Measurements from ENCODE around the gene IL32.
"Not testable (repeated sequence)": the region's sequence is repeated elsewhere in the genome, so short reads cannot be mapped to it uniquely, and the experiment has no call there.

IL32 gene

GRCh38 chr16:3075523-3075915, 10.1 kb downstream of the IL32 start:
- ChIA-PET CTCF (interaction anchor here (1.1 to 1.7 kb wide), 4 partner anchors 9 to 54 kb away, joined by 3 to 6 read pairs (median 3); no protein-coding TSS in a partner anchor), POLR2A (interaction anchor here (1.1 kb wide), 1 partner anchor 54 kb away, joined by 4 read pairs; no protein-coding TSS in a partner anchor)
- Histone ChIP-seq H3K4me1 (ENCODE audit: control insufficient read depth, insufficient read depth, low read length) (no peaks in the 10 kb centered on the region), H3K27ac (ENCODE audit: extremely low read depth, low read depth, low read length) (no peak overlapping the region), H3K9me3 (ENCODE audit: control insufficient read depth, insufficient read depth, low read depth, low read length) (no peaks in the 10 kb centered on the region), H3K4me3 (ENCODE audit: low read depth, low read length) (no peak overlapping the region), H3K36me3 (ENCODE audit: control insufficient read depth in 2 of 2, insufficient read depth in 1 of 2, low read length in 2 of 2) (no peaks in the 10 kb centered on the region)
- TF ChIP-seq ZNF580 (tag by site-specific recombination; IDR thresholded peaks at IDR 0.05), result no peak
- no peak for TF ChIP-seq ZNF548 (tag by site-specific recombination; IDR thresholded peaks at IDR 0.05)
- no peak for TF ChIP-seq ZNF521 (tag by site-specific recombination; IDR thresholded peaks at IDR 0.05)
- no peak for TF ChIP-seq ZBTB8A (tag by site-specific recombination; IDR thresholded peaks at IDR 0.05)
- no peak for TF ChIP-seq ZNF670 (tag by site-specific recombination; IDR thresholded peaks at IDR 0.05; ENCODE audit: low read depth)
- no peak for TF ChIP-seq KLF16 (tag by site-specific recombination; IDR thresholded peaks at IDR 0.05)

GRCh38 chr16:3075946-3076345, 10.5 kb downstream of the IL32 start:
- H3K27ac ChIP-seq (ENCODE audit: extremely low read depth, low read depth, low read length); H3K9me3 ChIP-seq (ENCODE audit: control insufficient read depth, insufficient read depth, low read depth, low read length); POLR2A ChIA-PET; H3K4me1 ChIP-seq (ENCODE audit: control insufficient read depth, insufficient read depth, low read length); H3K4me3 ChIP-seq (ENCODE audit: low read depth, low read length); H3K36me3 ChIP-seq (ENCODE audit: control insufficient read depth in 2 of 2, insufficient read depth in 1 of 2, low read length in 2 of 2): not testable (repeated sequence)
- CTCF ChIA-PET, result interaction anchor here (1.0 to 1.7 kb wide), 4 partner anchors 10 to 44 kb away, joined by 3 to 6 read pairs (median 4); no protein-coding TSS in a partner anchor

GRCh38 chr16:3076577-3076976, 11.1 kb downstream of the IL32 start:
- no peak overlapping the region for H3K4me3 ChIP-seq (ENCODE audit: low read depth, low read length)
- ChIA-PET POLR2A (no interaction called here), CTCF (interaction anchor here (0.6 to 1.7 kb wide), 3 partner anchors 18 to 133 kb away, joined by 3 to 5 read pairs (median 3); no protein-coding TSS in a partner anchor)

More at GRCh38 chr16:3076577-3076976, 11.1 kb downstream of the IL32 start:
- no peak for TF ChIP-seq HOXC10 (CRISPR knock-in tag; IDR thresholded peaks at IDR 0.05)
- TF ChIP-seq ZNF692 (tag by site-specific recombination; IDR thresholded peaks at IDR 0.05), result no peak
- TF ChIP-seq HOXA7 (CRISPR knock-in tag; IDR thresholded peaks at IDR 0.05; ENCODE audit: borderline replicate concordance), result no peak
- no peak for TF ChIP-seq ZNF664 (tag by site-specific recombination; IDR thresholded peaks at IDR 0.05)
- no peak for TF ChIP-seq ZNF513 (tag by site-specific recombination; IDR thresholded peaks at IDR 0.05)
- no peak for TF ChIP-seq ZNF629 (tag by site-specific recombination; IDR thresholded peaks at IDR 0.05)
- TF ChIP-seq RBAK (tag by site-specific recombination; IDR thresholded peaks at IDR 0.05), result no peak
- TF ChIP-seq SCRT2 (tag by site-specific recombination; IDR thresholded peaks at IDR 0.05), result no peak
- TF ChIP-seq GLI4 (tag by site-specific recombination; IDR thresholded peaks at IDR 0.05), result no peak
- no peak for TF ChIP-seq ZNF777 (tag by site-specific recombination; IDR thresholded peaks at IDR 0.05; ENCODE audit: borderline replicate concordance)
- TF ChIP-seq ZBTB8A (tag by site-specific recombination; IDR thresholded peaks at IDR 0.05), result no peak
- TF ChIP-seq ZNF658 (tag by site-specific recombination; IDR thresholded peaks at IDR 0.05), result no peak
- no peak for TF ChIP-seq ZBTB1 (tag by site-specific recombination; IDR thresholded peaks at IDR 0.05)
- TF ChIP-seq ZNF354C (tag by site-specific recombination; IDR thresholded peaks at IDR 0.05; ENCODE audit: borderline replicate concordance, low read depth), result no peak
- no peak for TF ChIP-seq ZNF791 (tag by site-specific recombination; IDR thresholded peaks at IDR 0.05)
- Histone ChIP-seq H3K27ac (ENCODE audit: extremely low read depth, low read depth, low read length) (no peak overlapping the region), H3K4me1 (ENCODE audit: control insufficient read depth, insufficient read depth, low read length) (no peaks in the 10 kb centered on the region), H3K36me3 (ENCODE audit: control insufficient read depth in 2 of 2, insufficient read depth in 1 of 2, low read length in 2 of 2) (no peaks in the 10 kb centered on the region), H3K9me3 (ENCODE audit: control insufficient read depth, insufficient read depth, low read depth, low read length) (no peaks in the 10 kb centered on the region)

All from HEK293 (cell line).